Hindlimb muscle (tissue), 1 donor: ENCODE results near the gene MTF2. TPM values are rescaled to one million over a fixed set of nuclear protein-coding genes. Genes with fewer than 3 reads are reported as not detected.

Experiments
- DNase-seq: peaks from one replicate; pipeline ENCODE4 v3.0.0-alpha.2; 2013
- polyA plus RNA-seq: library from polyadenylated mRNA; unstranded; fragments of 120-200 nt; gene quantifications from one replicate; pipeline ENCODE4 v1.2.1, GENCODE V29; 2013; ENCODE audit not compliant: insufficient read length

Gene MTF2
- polyA plus RNA-seq, 1 donor: 23.7 TPM

- no peak for DNase-seq
Measured at GRCh38 chr1:93083979-93084378, 4.9 kb downstream of the MTF2 start.

GRCh38 chr1:93087532-93087931 lies 8.4 kb downstream of the MTF2 start:
- no peak for DNase-seq

DNA sequence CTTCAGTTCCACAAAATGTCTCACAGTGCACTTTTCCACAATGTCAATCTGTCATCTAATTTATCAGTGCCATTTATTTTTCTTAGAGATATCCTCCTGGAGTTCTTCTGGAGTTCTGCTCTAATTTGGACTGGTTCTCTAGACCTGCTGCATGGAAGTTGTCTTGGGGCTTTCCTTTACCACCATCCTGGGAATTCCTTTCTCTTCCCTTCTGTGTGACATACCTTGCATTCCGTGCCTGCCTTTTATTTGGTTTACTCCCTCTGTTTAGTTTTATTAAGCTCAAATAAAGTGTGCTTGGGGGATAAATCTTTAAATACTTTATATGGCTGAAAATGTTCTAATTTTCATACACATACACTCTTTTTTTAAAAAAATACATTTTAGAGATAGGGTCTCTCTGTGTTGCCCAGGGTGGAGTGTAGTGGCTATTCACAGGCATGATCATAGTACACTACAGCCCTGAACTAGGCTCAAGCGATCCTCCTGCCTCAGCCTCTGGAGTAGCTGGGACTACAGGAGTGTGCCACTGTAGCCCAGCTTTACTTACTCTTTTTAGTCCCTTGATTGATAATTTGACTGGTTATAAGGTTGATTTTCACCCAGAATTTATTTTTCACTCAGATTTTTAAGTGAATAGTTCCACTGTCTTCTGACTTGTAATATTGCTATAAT lies 14.4 kb downstream of the MTF2 start:
- DNase-seq: no peak

GRCh38 chr1:93095804-93096585 lies 16.9 kb downstream of the MTF2 start:
- no peak for DNase-seq

GRCh38 chr1:93102142-93102541 lies 23.1 kb downstream of the MTF2 start:
- DNase-seq: no peak

GRCh38 chr1:93106226-93106625 lies 27.1 kb downstream of the MTF2 start:
- no peak for DNase-seq

DNA sequence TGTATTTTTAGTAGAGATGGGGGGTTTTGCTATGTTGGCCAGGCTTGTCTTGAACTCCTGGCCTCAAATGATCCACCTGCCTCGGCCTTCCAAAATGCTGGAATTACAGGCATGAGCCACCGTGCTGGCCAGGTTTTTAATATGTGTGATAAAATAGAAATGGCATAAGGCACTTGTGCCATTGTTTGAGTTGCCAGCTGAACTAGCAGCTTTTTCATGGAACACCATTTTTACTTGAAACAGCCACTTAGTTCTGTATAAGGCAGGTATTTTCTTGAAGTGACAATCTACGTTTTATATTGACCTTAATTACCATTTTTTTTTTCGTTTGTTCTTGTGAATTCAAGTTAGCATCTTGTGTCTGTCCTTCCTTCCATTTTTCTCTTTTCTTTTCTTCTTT lies 28.3 kb downstream of the MTF2 start:
- DNase-seq: no peak

- DNase-seq: no peak
Measured at GRCh38 chr1:93108335-93108734, 29.3 kb downstream of the MTF2 start.

DNA sequence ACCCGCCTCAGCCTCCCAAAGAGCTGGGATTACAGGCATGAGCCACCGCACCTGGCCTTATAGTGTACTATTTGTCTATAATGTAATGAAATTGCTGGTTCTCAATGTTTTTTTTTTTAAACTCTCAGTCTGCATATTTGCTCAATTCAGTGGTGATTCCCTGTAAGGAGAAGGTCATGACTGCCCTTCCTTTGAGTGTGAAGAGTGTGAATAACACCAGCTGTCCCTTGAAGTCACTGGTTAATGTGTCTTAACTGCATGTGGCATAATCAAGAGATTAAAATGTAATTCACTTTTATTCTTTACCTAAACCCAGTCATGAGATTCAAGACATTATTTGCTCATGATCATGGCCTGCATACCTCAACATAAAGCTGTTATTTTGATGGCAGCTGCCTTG lies 30.5 kb downstream of the MTF2 start:
- DNase-seq: no peak

DNA sequence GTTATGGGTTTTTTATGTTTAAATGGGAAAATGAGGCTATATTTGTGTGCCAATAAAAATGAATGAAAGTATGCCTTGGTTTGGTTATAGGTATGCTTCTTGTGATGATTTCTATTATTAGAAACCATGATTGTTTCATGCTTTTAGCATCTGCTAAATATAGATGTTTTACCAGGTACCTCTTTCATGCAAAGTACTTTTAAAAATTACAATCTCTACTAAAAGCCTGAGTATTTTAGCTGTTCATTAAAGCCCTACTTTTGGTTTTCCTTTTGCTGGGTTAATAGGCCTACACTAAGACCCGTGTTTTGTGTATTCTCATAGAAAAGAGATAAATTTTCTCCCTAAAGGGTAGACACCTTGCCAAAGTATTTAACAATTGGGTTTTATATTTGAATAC lies 32.0 kb downstream of the MTF2 start:
- DNase-seq: no peak

- DNase-seq: no peak
Measured at GRCh38 chr1:93111561-93111960, 32.5 kb downstream of the MTF2 start.

DNA sequence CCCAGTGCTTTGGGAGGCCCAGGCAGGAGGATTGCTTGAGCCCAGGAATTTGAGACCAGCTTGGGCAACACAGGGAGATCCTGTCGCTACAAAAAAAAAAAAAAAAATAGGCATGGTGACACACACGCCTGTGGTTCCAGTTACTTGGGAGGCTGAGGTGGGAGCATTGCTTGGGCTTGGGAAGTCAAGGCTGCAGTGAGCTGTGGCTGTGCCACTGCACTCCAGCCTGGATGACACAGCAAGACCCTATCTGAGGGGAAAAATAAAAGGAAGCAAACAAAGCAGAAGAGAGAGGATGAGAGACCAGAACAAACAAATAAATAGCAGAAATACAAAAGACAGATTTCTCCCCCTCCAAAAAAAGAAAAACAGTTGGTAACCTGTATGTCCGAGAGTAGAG lies 34.0 kb downstream of the MTF2 start:
- DNase-seq: no peak

GRCh38 chr1:93114391-93114790 lies 35.3 kb downstream of the MTF2 start:
- no peak for DNase-seq

- no peak for DNase-seq
Measured at GRCh38 chr1:93120614-93121013, 41.5 kb downstream of the MTF2 start.

GRCh38 chr1:93123201-93123783 lies 44.2 kb downstream of the MTF2 start:
- no peak for DNase-seq

DNA sequence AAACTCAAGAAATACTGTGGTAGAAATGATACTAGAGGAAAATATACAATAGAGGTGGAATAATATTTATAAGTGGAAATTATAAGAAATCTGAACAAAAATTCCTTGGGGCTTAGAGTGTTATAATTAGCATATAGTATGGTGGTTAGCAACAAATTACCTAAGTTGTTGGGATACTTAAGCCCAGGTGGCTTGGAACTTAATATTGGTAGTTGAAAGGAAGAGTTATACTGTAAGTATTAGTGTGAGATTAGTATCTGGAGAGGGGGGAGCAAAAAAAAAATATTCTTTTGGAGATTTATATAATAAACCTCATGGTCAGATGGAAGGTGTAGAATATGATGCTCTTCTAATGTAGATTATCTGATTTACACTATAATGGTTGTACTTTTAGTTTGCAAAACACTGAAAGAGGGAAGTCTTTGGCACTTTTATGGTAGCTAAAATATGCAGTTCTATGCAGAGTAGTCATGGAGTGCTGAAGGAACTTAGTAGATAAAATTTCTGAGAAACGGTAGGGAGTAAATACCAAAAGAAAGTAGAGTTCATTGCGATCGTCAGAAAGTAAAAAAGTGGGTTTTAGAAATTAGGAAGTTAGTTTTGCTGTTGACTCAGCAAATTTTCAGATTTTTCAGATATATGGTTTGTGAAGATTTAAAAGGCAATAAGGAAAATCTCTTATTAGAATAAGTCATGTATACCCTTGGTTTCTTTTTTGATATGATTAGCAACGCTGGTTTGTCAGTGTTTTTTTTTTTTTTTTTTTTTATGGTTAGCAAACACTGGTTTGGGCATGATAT lies 45.7 kb downstream of the MTF2 start:
- no peak for DNase-seq

DNA sequence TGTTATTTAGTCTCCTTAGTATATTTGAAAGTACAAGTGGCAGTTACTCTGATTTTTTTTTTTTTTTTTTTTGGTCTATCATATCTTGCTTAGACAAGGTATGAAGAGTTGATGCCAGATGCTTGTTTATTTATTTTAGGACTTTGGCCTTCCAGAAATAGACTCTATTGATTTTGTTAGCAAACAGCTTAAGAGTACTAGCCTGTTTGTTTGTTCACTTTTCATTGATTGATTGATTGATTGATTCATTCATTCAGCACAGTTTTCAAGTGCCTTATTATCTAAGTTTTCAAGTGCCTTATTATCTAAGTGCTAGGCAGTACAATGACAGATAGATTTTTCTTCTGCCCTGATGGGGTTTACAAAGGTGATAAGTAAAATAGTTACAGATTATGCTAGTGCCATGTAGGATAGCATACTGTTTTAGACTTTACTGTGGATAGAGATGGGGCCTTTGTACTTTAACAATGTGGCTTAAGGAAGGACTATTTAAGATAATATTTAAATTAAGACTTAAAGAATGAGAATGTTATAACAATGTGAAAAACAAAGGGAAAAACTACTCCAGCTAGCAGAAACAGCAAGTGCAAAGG lies 50.5 kb downstream of the MTF2 start:
- DNase-seq: no peak

DNA sequence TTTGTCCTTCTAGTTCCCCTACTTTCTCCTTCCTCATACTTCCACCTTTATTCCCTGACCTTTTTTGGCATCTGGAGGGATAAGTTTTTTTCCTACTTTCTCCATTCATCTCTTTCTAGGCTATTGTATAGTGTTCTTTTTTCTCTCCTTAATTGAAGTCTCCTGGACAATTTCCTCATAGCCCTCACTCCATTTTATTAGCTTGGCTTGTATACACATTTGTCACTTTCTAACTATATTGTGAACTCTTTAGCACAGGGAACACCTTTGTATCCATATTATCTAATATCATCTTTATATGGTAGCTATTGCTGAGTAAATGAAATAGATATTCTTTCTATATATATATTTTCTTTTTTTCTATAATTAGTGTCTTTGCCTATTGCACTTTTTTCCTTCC lies 53.6 kb downstream of the MTF2 start:
- no peak for DNase-seq

- no peak for DNase-seq
Measured at GRCh38 chr1:93136445-93136844, 57.4 kb downstream of the MTF2 start.

DNA sequence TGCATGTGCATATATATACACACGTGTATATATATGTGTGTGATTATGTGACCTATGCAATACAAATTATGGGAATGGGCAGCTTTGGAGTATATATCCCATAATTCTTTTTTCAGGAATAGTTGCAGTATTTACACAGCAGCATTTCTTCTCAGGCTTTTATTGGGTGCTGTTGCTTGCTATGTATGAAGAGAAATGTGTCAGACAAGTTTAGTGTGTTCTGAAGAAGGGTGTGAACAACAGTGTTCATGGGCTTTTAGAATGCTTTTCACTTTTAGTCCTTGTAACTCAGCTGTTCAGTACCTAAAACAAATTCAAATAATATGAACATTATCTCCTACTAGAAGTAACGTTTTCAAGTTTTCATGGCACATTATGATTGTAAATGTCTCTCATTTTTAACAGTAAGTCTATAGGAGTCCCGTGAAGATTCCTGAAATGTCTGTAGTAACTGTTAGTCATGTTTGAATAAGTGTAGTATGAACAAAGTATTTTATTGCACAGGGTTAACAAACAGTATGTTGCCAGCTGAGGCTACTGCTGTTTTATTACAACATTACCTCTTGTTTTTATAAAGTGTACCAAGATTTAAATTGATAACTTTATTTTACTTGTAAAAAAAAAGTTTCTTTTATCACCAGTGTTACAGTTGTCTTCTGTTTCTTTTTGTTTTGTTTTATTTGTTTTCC lies 58.7 kb downstream of the MTF2 start:
- DNase-seq: no peak

DNA sequence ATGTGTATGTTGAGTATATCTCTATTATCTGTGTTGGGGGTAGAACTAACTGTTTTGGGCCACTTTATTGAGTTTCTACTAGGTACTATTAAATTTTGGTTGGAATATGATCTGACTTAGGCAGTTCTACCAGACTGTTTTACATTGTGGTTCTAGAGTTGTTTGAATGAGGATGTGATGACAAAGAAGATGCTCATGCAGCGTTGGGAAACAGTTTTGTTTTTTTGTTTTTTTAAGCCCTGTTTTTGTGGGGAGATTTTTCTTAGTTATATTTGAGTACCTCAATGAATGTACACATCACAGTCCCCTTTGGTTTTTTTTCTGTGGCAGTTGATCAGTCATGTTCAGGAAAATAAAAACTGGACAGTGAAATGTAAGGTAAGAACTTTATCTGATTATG lies 61.0 kb downstream of the MTF2 start:
- DNase-seq: no peak

- no peak for DNase-seq
Measured at GRCh38 chr1:93142161-93142560, 63.1 kb downstream of the MTF2 start.
